Lower leg skin (tissue), 3 donors: ENCODE data around the gene MBNL2.

Experiments used
- CTCF ChIP-seq, 3 donors: fragments of 450-650 bp; IDR thresholded peaks; one replicate each; pipeline ENCODE4 v1.5.1; 2016; ENCODE audit warnings: antibody characterized with exemption in 3 of 3, mild to moderate bottlenecking in 3 of 3, moderate library complexity in 2 of 3
- POLR2A ChIP-seq, 2 donors: fragments of 450-650 bp; IDR thresholded peaks; one replicate each; pipeline ENCODE4 v1.6.1; 2016 to 2017; ENCODE audit warnings: antibody characterized with exemption in 2 of 2, mild to moderate bottlenecking in 1 of 2, moderate library complexity in 1 of 2

DNA sequence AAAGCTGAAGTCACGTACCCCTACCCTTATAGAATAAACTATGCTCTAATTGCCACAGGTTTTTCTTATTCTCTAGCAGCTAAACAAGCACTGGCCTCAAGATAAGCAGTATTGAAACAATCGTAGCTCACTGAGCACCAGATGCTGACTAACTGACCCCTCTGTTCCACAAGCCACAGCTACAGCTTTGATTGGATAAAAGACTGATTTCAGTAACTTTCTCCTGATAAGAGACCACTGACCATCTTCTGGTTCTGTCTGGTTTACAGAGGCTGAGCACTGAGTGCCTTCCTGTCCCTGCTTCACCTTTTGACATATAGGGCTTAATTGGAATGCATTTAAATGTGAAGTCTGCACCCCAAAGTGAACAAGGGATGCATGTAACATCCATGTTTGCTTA lies 203.5 kb downstream of the MBNL2 start:
- no peak for TF ChIP-seq CTCF (IDR thresholded peaks at IDR 0.05)
- no peak for TF ChIP-seq POLR2A (IDR thresholded peaks at IDR 0.05)
